ENCODE data around the gene JUP.

JUP gene

DNA sequence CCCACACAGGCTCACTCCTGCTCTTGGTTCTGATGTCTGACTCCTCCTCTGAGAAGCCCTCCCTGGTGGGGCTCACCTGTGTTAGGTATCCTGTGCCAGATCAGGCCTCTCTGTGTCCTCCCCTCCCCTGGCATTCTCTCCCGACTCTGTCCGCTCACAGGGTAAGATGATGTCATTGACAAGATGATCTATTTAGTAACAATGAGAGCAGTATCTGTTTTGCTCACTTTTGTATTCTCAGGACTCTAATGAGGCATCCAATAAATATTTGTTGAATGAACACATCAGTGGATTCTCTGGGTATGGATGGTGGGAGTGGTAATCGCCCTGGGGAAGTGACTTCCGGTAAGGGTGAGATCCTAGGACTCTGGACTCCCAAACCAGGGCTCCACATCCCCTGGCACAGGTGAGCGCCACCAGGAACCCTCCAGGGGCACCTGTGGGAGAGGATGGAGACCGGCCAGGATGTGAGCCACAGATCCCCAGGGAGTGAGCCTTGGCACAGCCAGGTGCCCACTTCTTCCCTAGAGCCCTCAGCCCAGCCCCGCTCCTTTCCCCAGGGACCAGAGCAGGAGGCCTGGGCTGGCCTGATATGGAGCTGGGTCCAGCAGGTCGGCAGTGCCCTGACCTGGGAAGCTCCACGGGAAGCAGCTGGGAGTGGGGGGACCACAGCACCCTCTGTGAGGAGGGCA lies 46.7 kb downstream of the JUP start:
- POLR2A ChIA-PET (ENCODE audit: low non-redundant PET), result no interaction called here
- H3K27ac ChIP-seq, result peak overlapping the region; percentile 64
- peak; percentile 76 for DNase-seq (ENCODE audit: low spot score)
- CTCF ChIA-PET, result interaction anchor here (0.8 to 1.5 kb wide), 2 partner anchors 61 to 220 kb away, joined by 3 to 6 read pairs; no protein-coding TSS in a partner anchor
- no peak for TF ChIP-seq CTCF (conservative IDR thresholded peaks at IDR 0.05; ENCODE audit: low read depth)

DNA sequence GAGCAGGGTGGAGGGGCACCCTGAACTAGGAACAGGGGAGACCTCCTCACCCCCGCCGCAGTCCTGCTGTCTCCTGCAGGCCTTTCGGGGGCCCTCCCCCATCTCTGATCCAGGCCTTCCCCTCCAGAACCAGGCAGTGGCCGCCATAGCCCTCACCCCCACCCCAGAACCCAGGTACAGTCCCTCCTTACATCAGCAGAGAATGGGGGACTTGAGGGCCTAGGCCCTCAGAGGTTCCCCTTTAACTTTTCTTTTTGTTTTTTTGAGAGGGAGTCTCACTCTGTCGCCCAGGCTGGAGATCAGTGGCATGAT lies 47.8 kb downstream of the JUP start:
- CTCF ChIA-PET, result no interaction called here
- no peak for DNase-seq (ENCODE audit: low spot score)
- POLR2A ChIA-PET (ENCODE audit: low non-redundant PET), result no interaction called here
- peak overlapping the region; percentile 64 for H3K27ac ChIP-seq
- TF ChIP-seq CTCF (conservative IDR thresholded peaks at IDR 0.05; ENCODE audit: low read depth), result no peak

- peak; percentile 95 for TF ChIP-seq CTCF (conservative IDR thresholded peaks at IDR 0.05; ENCODE audit: low read depth)
- ChIA-PET POLR2A (ENCODE audit: low non-redundant PET) (no interaction called here), CTCF (interaction anchor here (0.5 to 1.8 kb wide), 8 partner anchors 42 to 126 kb away, joined by 3 to 14 read pairs (median 5); partner anchors contain the start of genes FKBP10 and P3H4)
- peak overlapping the region; percentile 64 for H3K27ac ChIP-seq
- DNase-seq (ENCODE audit: low spot score), result peak; percentile 85
These were observed 48.3 kb downstream of the JUP start for GRCh38 chr17:41738077-41738800.

- no peak for DNase-seq (ENCODE audit: low spot score)
- POLR2A ChIA-PET (ENCODE audit: low non-redundant PET), result interaction anchor here (0.5 kb wide), 1 partner anchor 75 kb away, joined by 4 read pairs; no protein-coding TSS in a partner anchor
- peak overlapping the region; percentile 64; the same call in 1 of the 2 replicates for H3K27ac ChIP-seq
- no peak for TF ChIP-seq CTCF (conservative IDR thresholded peaks at IDR 0.05; ENCODE audit: low read depth)
- CTCF ChIA-PET, result interaction anchor here (0.5 to 1.8 kb wide), 9 partner anchors 41 to 126 kb away, joined by 3 to 14 read pairs (median 4); partner anchors contain the start of genes FKBP10 and P3H4
These were observed 48.9 kb downstream of the JUP start for GRCh38 chr17:41737680-41738023.

DNA sequence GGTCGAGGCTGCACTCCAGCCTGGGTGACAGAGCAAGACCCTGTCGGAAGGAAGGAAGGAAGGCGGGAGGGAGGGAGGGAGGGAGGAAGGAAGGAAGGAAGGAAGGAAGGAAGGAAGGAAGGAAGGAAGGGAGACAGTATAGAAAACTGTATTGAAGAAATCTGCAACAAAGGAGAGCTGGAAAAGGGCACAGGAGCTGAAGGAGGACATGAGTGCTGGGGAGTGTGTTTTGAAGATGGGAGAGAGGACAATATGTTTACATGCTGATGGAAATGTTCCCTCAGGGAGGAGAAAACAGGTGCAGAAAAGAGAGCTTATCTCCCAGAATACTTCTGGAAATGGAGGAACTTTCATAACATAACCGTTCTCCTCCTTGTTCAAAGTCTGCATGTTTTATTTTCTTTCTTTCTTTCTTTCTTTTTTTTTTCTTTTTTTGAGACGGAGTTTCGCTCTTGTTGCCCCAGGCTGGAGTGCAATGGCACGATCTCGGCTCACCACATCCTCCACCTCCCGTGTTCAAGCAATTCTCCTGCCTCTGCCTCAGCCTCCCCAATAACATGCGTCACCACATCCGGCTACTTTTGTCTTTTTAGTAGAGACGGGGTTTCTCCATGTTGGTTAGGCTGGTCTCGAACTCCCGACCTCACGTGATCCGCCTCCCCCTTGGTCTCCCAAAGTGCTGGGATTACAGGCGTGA lies 49.4 kb downstream of the JUP start:
- no peak overlapping the region for H3K27ac ChIP-seq
- ChIA-PET POLR2A (ENCODE audit: low non-redundant PET) (interaction anchor here (0.5 to 0.6 kb wide), 2 partner anchors 75 to 184 kb away, joined by 4 read pairs; no protein-coding TSS in a partner anchor), CTCF (interaction anchor here (0.5 to 1.8 kb wide), 9 partner anchors 41 to 127 kb away, joined by 3 to 14 read pairs (median 4); partner anchors contain the start of genes FKBP10 and P3H4)
- no peak for DNase-seq (ENCODE audit: low spot score)
- no peak for TF ChIP-seq CTCF (conservative IDR thresholded peaks at IDR 0.05; ENCODE audit: low read depth)

- POLR2A ChIA-PET (ENCODE audit: low non-redundant PET), result no interaction called here
These were observed 50.8 kb downstream of the JUP start for GRCh38 chr17:41735744-41736143.

More at GRCh38 chr17:41735744-41736143, 50.8 kb downstream of the JUP start:
- TF ChIP-seq CTCF (conservative IDR thresholded peaks at IDR 0.05; ENCODE audit: low read depth), result no peak
- no peak overlapping the region for H3K27ac ChIP-seq
- CTCF ChIA-PET, result interaction anchor here (0.7 kb wide), 2 partner anchors 51 to 85 kb away, joined by 3 to 4 read pairs; partner anchors contain the start of gene JUP
- no peak for DNase-seq (ENCODE audit: low spot score)
